ENCODE measurements around the gene GSTT2B.
A peak's percentile ranks its signal among the peaks of the same experiment; 100 is the strongest.

GSTT2B gene

DNA sequence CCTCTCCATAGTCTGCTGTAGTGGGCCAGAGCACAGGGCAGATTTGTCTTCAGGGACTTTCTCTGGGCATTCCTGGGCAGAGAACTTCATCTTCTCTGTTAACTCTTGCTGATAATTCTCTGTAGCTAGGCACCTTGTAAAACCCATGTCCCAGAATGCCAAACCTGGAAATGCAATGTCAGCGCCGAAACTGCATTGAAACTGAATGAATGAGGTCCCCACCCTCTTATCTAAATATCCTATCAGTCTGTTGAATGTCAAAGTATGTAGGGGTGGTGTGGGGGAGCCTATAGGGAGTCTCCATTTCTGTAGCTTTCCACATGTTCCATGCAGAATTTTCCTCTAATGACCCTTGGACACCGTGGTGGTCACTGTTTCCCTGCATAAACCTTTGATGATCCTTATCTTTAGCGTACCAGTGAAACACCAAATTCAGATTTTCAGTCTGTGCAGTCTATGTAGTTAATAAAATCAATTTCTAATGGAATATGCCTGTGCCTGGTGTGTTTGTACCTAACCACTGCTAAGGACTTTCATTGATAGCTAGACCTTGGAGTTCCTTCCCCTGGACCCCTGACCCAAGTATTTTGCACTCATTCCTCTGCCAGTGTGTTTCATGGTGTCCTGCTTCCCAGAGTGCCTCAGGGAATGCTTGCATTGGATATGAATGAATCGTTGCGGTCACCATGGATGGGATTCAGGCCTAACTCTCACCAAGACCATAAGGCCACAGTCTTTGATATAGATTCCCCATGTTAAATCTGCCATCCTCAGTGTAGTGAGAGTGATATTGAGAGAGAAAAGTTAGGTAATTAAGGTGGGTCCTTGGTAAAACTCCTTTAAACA, 47.6 kb upstream of the GSTT2B start:
- H3K79me1 ChIP-seq (ENCODE audit: low read depth, low read length): peaks cover 6% of the 10 kb centered on the region
- H2BK120ac ChIP-seq (ENCODE audit: low read depth, low read length): no peak overlapping the region
- peaks cover 0 to 8% of the 10 kb centered on the region in 2 donors for H3K9me3 ChIP-seq (replicated peaks in 1 of 2; ENCODE audit: control insufficient read depth in 2 of 2, insufficient read depth in 1 of 2, low read depth in 1 of 2, low read length in 2 of 2)
- no peak overlapping the region for H3K14ac ChIP-seq (ENCODE audit: low read length)
- no peaks in the 10 kb centered on the region for H3K36me3 ChIP-seq (replicated peaks in 1 of 2; ENCODE audit: control insufficient read depth in 2 of 2, insufficient read depth in 2 of 2, low read length in 2 of 2)
- H4K91ac ChIP-seq (ENCODE audit: low read depth, low read length, poor library complexity): peak overlapping the region; percentile 31
- no peak overlapping the region for H3K23ac ChIP-seq (ENCODE audit: low read depth, low read length, poor library complexity)
- no peak for DNase-seq (ENCODE audit: low spot score)
- H2BK15ac ChIP-seq (ENCODE audit: low read length): no peak overlapping the region
- H3K18ac ChIP-seq (ENCODE audit: low read length): no peak overlapping the region
- no CpG with 5 or more reads among the region's 6 CpGs for WGBS, 2 donors (ENCODE audit: extremely low coverage in 2 of 2, insufficient read length in 2 of 2, insufficient replicate concordance in 1 of 2)
- peak overlapping the region; percentile 27 for H2AFZ ChIP-seq (ENCODE audit: low read length)
- no peak overlapping the region for H2AK5ac ChIP-seq (ENCODE audit: low read depth, low read length)
- H3K9ac ChIP-seq (ENCODE audit: low read depth, low read length, poor library complexity): no peak overlapping the region
- H2BK12ac ChIP-seq (ENCODE audit: low read length): no peak overlapping the region
- H3K4me2 ChIP-seq (ENCODE audit: insufficient read depth, low read length, poor library complexity, severe bottlenecking): no peak overlapping the region
- H3K4me3 ChIP-seq (ENCODE audit: low read length in 2 of 2): no peak overlapping the region
- no peak overlapping the region for H3K4ac ChIP-seq (ENCODE audit: low read length)
- no peak overlapping the region for H4K8ac ChIP-seq (ENCODE audit: low read depth, low read length)
- no peak overlapping the region for H3K27ac ChIP-seq (replicated peaks; ENCODE audit: low read length)
- peaks cover 0 to 29% (median 0%) of the 10 kb centered on the region in 3 experiments for H3K27me3 ChIP-seq (ENCODE audit: control insufficient read depth in 3 of 3, insufficient read depth in 3 of 3, low read depth in 1 of 3, low read length in 3 of 3)
- H3K4me1 ChIP-seq (ENCODE audit: control insufficient read depth in 2 of 2, insufficient read depth in 1 of 2, low read depth in 1 of 2, low read length in 2 of 2): peaks cover 3 to 11% of the 10 kb centered on the region in 2 donors
- peak overlapping the region; percentile 4 for H2BK5ac ChIP-seq (ENCODE audit: low read length)

DNA sequence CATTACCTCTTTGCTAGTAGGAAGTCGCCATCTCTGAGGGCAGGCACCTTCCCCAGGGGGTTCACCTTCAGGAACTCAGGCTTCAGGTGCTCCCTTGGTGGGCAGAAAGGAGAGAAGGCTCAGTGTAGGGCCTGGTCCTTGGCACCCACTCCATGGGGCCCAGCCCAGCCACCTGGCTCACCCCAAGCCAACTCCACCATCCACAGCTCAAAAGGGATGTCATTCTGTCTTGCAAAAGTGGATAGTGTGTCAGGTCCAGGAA, 47.0 kb upstream of the GSTT2B start:
- no peak overlapping the region for H2AK5ac ChIP-seq (ENCODE audit: low read depth, low read length)
- no peak for DNase-seq (ENCODE audit: low spot score)
- H4K91ac ChIP-seq (ENCODE audit: low read depth, low read length, poor library complexity): peak overlapping the region; percentile 31
- no peak overlapping the region for H2BK120ac ChIP-seq (ENCODE audit: low read depth, low read length)
- peaks cover 6% of the 10 kb centered on the region for H3K79me1 ChIP-seq (ENCODE audit: low read depth, low read length)
- WGBS, 2 donors (ENCODE audit: extremely low coverage in 2 of 2, insufficient read length in 2 of 2, insufficient replicate concordance in 1 of 2): no CpG with 5 or more reads among the region's 1 CpG
- H3K14ac ChIP-seq (ENCODE audit: low read length): no peak overlapping the region
- H3K9ac ChIP-seq (ENCODE audit: low read depth, low read length, poor library complexity): no peak overlapping the region
- H2BK12ac ChIP-seq (ENCODE audit: low read length): no peak overlapping the region
- no peak overlapping the region for H3K23ac ChIP-seq (ENCODE audit: low read depth, low read length, poor library complexity)
- peaks cover 0 to 8% of the 10 kb centered on the region in 2 donors for H3K9me3 ChIP-seq (replicated peaks in 1 of 2; ENCODE audit: control insufficient read depth in 2 of 2, insufficient read depth in 1 of 2, low read depth in 1 of 2, low read length in 2 of 2)
- H3K27me3 ChIP-seq (ENCODE audit: control insufficient read depth in 3 of 3, insufficient read depth in 3 of 3, low read depth in 1 of 3, low read length in 3 of 3): peaks cover 0 to 32% (median 0%) of the 10 kb centered on the region in 3 experiments
- H3K4me3 ChIP-seq (ENCODE audit: low read length in 2 of 2): no peak overlapping the region
- H3K18ac ChIP-seq (ENCODE audit: low read length): peak overlapping the region; percentile 0
- H3K27ac ChIP-seq (replicated peaks; ENCODE audit: low read length): no peak overlapping the region
- no peak overlapping the region for H3K4me2 ChIP-seq (ENCODE audit: insufficient read depth, low read length, poor library complexity, severe bottlenecking)
- peak overlapping the region; percentile 4 for H2BK5ac ChIP-seq (ENCODE audit: low read length)
- peaks cover 3 to 11% of the 10 kb centered on the region in 2 donors for H3K4me1 ChIP-seq (ENCODE audit: control insufficient read depth in 2 of 2, insufficient read depth in 1 of 2, low read depth in 1 of 2, low read length in 2 of 2)
- H3K36me3 ChIP-seq (replicated peaks in 1 of 2; ENCODE audit: control insufficient read depth in 2 of 2, insufficient read depth in 2 of 2, low read length in 2 of 2): no peaks in the 10 kb centered on the region
- no peak overlapping the region for H2BK15ac ChIP-seq (ENCODE audit: low read length)
- no peak overlapping the region for H2AFZ ChIP-seq (ENCODE audit: low read length)
- H4K8ac ChIP-seq (ENCODE audit: low read depth, low read length): no peak overlapping the region
- no peak overlapping the region for H3K4ac ChIP-seq (ENCODE audit: low read length)

DNA sequence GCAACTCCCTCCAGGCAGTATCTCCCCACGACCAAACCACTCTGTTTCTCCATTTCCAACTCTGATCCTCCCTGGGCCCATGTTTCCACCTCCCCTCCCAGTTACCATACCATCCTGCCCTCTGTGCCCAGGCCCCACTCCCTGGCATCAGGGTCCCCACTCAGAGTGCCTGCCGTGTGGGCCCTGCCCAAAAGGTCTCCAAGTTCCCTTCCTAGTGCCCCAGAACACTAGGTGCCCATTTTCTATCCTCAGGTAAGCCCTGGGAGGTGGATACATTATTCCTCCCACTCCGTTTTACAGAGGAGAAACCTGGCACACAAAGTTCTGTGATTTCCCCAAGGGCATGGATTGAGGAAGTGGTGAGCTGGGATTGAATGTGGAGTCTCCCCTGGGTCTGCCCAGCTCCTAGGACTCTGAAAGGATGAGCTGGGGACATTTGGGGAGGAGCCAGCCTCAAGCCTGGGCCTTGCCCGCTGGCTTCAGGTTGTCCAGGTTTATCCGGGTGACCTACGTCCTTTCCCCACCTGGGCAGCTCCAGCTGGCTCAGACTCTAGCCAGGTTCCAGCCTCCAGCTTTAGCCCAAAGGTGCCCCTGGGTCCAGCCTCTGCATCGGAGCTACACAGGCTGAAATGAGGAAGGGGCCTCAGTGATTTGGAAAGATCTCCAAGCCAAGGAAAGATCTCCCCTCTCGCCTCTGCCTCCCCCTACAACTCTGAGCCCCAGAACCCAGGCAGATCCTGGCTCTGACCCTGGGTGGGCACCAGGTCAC, 46.4 kb upstream of the GSTT2B start:
- no peak overlapping the region for H3K27ac ChIP-seq (replicated peaks; ENCODE audit: low read length)
- peaks cover 0 to 32% (median 0%) of the 10 kb centered on the region in 3 experiments for H3K27me3 ChIP-seq (ENCODE audit: control insufficient read depth in 3 of 3, insufficient read depth in 3 of 3, low read depth in 1 of 3, low read length in 3 of 3)
- H4K8ac ChIP-seq (ENCODE audit: low read depth, low read length): peak overlapping the region; percentile 53
- peak overlapping the region; percentile 17 for H3K23ac ChIP-seq (ENCODE audit: low read depth, low read length, poor library complexity)
- peak overlapping the region; percentile 30 for H2BK5ac ChIP-seq (ENCODE audit: low read length)
- no peak overlapping the region for H3K4ac ChIP-seq (ENCODE audit: low read length)
- no CpG with 5 or more reads among the region's 8 CpGs for WGBS, 2 donors (ENCODE audit: extremely low coverage in 2 of 2, insufficient read length in 2 of 2, insufficient replicate concordance in 1 of 2)
- peaks cover 6% of the 10 kb centered on the region for H3K79me1 ChIP-seq (ENCODE audit: low read depth, low read length)
- peak overlapping the region; percentile 22 for H2AK5ac ChIP-seq (ENCODE audit: low read depth, low read length)
- no peak overlapping the region for H2BK15ac ChIP-seq (ENCODE audit: low read length)
- no peak overlapping the region for H3K9ac ChIP-seq (ENCODE audit: low read depth, low read length, poor library complexity)
- H2BK12ac ChIP-seq (ENCODE audit: low read length): no peak overlapping the region
- no peak overlapping the region for H3K4me2 ChIP-seq (ENCODE audit: insufficient read depth, low read length, poor library complexity, severe bottlenecking)
- no peak overlapping the region for H4K91ac ChIP-seq (ENCODE audit: low read depth, low read length, poor library complexity)
- H3K36me3 ChIP-seq (replicated peaks in 1 of 2; ENCODE audit: control insufficient read depth in 2 of 2, insufficient read depth in 2 of 2, low read length in 2 of 2): no peaks in the 10 kb centered on the region
- peak overlapping the region; percentile 7 for H3K18ac ChIP-seq (ENCODE audit: low read length)
- H2AFZ ChIP-seq (ENCODE audit: low read length): no peak overlapping the region
- H3K4me3 ChIP-seq (ENCODE audit: low read length in 2 of 2): no peak overlapping the region
- H3K9me3 ChIP-seq (replicated peaks in 1 of 2; ENCODE audit: control insufficient read depth in 2 of 2, insufficient read depth in 1 of 2, low read depth in 1 of 2, low read length in 2 of 2): peaks cover 0 to 8% of the 10 kb centered on the region in 2 donors
- DNase-seq (ENCODE audit: low spot score): no peak
- peaks cover 3 to 10% of the 10 kb centered on the region in 2 donors for H3K4me1 ChIP-seq (ENCODE audit: control insufficient read depth in 2 of 2, insufficient read depth in 1 of 2, low read depth in 1 of 2, low read length in 2 of 2)
- H2BK120ac ChIP-seq (ENCODE audit: low read depth, low read length): no peak overlapping the region
- H3K14ac ChIP-seq (ENCODE audit: low read length): no peak overlapping the region

DNA sequence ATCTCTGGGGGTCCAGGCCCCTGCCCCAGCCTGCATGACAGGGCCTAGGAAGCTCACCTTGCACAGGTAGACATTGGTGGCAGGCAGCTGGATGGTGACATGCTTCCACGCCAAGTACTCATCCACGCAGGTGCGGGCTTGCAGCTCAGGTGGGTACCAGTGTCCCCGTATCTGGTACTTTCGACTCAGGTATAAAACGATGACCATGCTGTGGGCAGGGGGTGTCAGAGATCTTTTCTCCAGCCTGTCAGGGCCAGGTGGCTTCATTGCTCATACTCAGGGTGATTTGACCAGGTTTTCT, 45.9 kb upstream of the GSTT2B start:
- Histone ChIP-seq H3K27ac (replicated peaks; ENCODE audit: low read length) (no peak overlapping the region), H3K9ac (ENCODE audit: low read depth, low read length, poor library complexity) (no peak overlapping the region), H3K4ac (ENCODE audit: low read length) (no peak overlapping the region), H3K18ac (ENCODE audit: low read length) (no peak overlapping the region), H2AK5ac (ENCODE audit: low read depth, low read length) (peak overlapping the region; percentile 22), H2BK5ac (ENCODE audit: low read length) (peak overlapping the region; percentile 30), H3K4me3 (ENCODE audit: low read length in 2 of 2) (no peak overlapping the region), H3K9me3 (replicated peaks in 1 of 2; ENCODE audit: control insufficient read depth in 2 of 2, insufficient read depth in 1 of 2, low read depth in 1 of 2, low read length in 2 of 2) (peaks cover 0 to 8% of the 10 kb centered on the region in 2 donors), H3K23ac (ENCODE audit: low read depth, low read length, poor library complexity) (peak overlapping the region; percentile 17), H3K27me3 (ENCODE audit: control insufficient read depth in 3 of 3, insufficient read depth in 3 of 3, low read depth in 1 of 3, low read length in 3 of 3) (peaks cover 0 to 32% (median 0%) of the 10 kb centered on the region in 3 experiments), H2BK120ac (ENCODE audit: low read depth, low read length) (no peak overlapping the region), H3K79me1 (ENCODE audit: low read depth, low read length) (peaks cover 3% of the 10 kb centered on the region), H3K36me3 (replicated peaks in 1 of 2; ENCODE audit: control insufficient read depth in 2 of 2, insufficient read depth in 2 of 2, low read length in 2 of 2) (no peaks in the 10 kb centered on the region), H4K8ac (ENCODE audit: low read depth, low read length) (no peak overlapping the region), H2BK12ac (ENCODE audit: low read length) (no peak overlapping the region), H4K91ac (ENCODE audit: low read depth, low read length, poor library complexity) (no peak overlapping the region), H2AFZ (ENCODE audit: low read length) (no peak overlapping the region), H3K14ac (ENCODE audit: low read length) (peak overlapping the region; percentile 77), H3K4me1 (ENCODE audit: control insufficient read depth in 2 of 2, insufficient read depth in 1 of 2, low read depth in 1 of 2, low read length in 2 of 2) (peaks cover 0 to 8% of the 10 kb centered on the region in 2 donors), H3K4me2 (ENCODE audit: insufficient read depth, low read length, poor library complexity, severe bottlenecking) (no peak overlapping the region), H2BK15ac (ENCODE audit: low read length) (peak overlapping the region; percentile 23)
- DNase-seq (ENCODE audit: low spot score): no peak
- WGBS, 2 donors (ENCODE audit: extremely low coverage in 2 of 2, insufficient read length in 2 of 2, insufficient replicate concordance in 1 of 2): no CpG with 5 or more reads among the region's 6 CpGs

All from neuronal stem cell (in vitro differentiated cells).